HG02642 (cell line): ENCODE measurements around the gene UCP1.

Experiments used
- ATAC-seq: cut with Tn5 transposase; IDR thresholded peaks from one replicate; pipeline ENCODE4 v1.9.1; 2021; ENCODE audit warnings: mild to moderate bottlenecking; ENCODE audit not compliant: unreplicated experiment, poor library complexity

UCP1 gene, protein sequence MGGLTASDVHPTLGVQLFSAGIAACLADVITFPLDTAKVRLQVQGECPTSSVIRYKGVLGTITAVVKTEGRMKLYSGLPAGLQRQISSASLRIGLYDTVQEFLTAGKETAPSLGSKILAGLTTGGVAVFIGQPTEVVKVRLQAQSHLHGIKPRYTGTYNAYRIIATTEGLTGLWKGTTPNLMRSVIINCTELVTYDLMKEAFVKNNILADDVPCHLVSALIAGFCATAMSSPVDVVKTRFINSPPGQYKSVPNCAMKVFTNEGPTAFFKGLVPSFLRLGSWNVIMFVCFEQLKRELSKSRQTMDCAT

DNA sequence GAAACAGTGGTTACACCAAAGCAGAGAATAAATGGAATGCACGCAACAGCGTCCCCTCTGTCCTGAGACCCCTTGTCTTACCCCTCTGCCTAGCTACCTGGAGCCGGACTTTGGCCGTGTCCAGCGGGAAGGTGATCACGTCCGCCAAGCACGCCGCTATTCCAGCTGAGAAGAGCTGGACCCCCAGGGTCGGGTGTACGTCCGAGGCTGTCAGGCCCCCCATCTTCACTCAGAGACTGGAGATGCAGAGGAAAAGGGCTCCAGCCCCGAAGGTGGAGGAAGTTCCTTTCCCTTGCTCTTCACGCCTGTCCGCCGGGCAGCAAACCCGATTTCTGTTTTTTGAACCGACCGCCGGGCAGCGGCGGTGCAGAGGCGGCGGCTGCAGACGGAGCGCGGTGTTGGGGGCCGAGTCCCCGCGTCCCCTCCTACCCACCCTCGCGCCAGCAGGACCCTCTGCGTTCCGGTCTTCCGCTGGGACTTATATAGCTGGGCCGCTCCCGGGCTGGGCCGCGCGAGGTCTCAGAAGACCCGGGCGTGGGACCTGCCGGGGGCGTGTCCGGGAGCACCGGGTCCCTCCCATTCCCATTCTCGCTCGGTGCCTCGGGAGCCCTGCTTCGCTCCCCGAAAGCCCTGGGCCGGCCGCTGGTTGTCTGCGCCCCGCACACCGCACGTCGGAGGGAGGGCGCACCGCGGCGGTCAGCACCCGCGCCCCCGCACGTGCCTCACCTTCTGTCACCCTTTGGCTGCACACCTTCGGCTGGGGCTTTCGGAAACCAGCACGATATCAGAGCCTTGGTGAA, at the start of gene UCP1:
Gene UCP1 (minus strand): TSS at position 455 of the 800 bp plus-strand sequence. CDS start 232 bp downstream, at position 223.
- no peak for ATAC-seq

DNA sequence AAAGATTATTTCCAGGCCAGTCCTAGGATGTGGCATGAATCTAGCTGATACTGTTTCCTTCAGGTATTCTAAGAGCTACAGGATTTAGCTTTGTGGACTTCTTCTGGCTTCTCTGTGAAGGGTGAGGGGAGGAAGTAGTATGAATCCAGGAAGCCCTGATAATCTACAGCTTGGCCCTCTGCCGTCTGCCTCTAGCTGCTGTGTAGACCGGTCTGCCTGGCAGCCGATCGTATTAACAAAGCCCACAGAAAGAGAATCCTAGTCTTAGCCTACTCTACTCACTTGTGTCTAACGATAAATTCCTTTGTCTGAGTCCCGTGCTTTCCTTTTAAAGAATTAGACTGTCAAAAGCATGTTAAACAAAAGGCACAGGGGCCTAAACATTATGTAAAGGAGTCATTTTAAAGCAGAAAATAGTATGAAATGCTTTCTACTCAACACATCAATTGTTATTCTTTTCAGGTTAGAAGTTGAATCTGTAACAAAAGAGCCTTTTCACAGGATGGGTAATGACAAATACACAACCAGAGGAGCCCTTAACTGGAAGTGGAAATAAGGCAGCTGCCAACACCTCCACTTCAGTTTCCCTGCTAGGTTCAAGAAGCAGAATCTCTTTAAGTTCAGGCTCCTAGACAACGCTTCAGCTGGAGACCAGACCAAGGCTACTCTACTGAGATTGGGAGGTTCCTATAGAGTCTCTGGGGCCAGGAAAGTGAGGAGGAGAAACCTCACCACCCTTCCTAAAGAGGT, 48.9 kb upstream of the UCP1 start:
- no peak for ATAC-seq

DNA sequence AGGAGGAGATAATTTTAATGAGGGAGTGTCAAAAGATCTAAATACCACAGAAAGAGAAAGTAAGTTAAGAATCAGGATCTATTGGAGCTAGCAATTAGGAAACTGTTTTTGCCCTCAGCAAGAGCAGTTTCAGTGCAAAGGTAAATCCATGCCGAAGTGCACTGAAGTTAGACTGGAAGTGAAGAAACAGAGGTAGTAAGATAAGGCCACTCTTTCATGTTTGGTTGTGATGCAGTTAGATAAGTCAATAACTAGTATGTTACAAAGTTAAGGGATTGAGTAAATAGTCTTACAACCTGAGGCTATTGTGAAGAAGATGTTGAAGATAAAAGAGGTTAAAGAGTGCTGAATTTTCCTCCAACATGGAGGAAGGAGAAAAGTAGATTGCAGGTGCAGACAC, 46.7 kb upstream of the UCP1 start:
- no peak for ATAC-seq

DNA sequence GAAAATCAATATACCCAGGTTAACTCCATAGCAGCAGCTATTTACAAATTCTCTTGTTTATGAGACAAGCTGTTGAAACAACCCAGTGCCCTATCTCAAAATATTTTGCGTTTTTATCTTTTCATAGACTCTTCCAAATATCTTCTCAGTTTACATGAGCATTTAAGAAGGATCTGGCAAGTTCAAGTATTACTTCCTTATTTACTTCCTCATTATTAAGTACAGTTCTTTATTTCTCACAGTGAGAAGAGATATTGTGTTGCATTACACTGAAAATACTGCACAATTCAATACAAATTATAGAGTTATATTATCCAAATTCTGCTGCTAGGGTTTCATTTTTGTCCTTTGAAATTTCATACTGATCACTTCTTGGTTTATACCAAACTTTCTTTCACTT, 43.6 kb upstream of the UCP1 start:
- ATAC-seq = no peak

DNA sequence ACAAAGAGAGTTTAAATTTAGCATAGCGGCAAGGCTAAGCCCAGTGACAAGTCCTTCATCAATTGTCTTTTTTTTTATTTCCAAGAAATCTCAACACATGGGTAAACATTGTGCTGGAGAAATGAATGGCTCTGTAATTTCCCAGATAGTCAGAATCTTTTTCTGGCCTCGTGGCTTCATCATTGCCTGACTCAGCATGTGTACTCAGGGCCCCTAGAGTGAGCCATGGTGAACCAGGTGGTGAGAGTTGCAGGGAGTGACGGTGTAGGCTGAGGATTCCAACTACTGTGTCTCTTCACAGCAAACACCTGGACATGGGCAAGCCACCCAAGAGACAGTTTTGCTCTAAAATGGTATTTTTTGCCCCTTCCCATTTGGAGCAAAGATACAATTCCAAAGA, 43.1 kb upstream of the UCP1 start:
- no peak for ATAC-seq

DNA sequence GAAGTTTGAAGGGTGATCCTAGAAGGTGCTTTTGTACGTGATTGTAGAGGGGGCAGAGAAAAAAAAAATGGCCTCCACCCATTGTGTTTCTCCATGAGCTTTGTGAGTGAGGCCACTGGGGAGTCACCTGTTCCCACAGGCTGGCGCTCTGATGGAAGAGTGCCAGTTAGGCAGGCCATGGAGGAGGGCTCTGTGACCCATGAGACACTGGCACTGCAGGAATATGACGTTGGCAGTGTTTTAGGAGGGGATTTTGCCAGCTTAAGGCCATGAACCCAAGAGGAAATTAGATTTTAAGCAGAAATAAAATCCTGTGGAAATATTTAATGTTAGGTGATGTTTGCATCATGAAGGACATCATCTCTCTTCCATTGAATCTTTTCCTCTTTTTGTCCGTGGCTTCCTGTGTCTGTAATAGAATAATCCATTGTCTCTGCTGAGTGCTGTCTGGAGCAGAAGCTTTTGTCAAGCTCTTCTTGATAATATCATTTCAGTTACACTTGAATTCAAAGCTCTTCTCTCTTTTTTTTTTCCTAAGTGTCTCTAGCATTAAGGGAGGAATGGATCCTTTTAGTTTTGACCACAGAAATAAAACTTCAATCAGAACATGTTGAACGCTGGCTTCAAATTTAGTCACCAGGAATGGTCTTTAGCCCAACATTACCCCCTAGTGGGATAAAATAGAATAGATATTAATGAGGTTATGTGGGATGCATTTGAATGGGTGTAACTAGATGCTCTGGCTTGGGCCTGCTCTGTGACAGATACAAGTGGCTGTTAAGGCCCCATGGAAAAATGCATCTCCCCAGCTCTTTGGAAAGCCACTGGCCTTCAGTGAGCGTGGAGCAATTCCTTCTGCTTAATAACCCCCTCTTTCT, 41.0 kb upstream of the UCP1 start:
- peak; percentile 83 for ATAC-seq

DNA sequence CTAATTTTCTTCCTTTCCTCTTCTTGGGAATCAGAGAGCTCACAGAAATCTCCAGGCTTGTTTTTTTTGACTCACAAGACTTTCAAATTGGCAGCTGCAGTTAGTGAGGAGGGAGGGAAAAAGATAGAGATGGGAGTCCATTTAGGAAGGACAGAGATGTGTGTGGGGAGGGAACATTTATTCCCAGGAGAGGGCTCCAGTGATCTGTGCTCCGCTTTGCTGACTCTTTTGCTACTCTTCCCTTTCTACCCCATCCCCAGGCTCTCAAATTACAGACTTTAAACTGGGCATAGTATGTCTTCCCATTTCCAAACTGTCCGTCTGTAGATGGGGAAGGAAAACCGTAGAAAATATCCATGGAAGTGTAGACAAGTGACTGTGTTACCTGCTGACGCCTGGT, 39.1 kb upstream of the UCP1 start:
- no peak for ATAC-seq

DNA sequence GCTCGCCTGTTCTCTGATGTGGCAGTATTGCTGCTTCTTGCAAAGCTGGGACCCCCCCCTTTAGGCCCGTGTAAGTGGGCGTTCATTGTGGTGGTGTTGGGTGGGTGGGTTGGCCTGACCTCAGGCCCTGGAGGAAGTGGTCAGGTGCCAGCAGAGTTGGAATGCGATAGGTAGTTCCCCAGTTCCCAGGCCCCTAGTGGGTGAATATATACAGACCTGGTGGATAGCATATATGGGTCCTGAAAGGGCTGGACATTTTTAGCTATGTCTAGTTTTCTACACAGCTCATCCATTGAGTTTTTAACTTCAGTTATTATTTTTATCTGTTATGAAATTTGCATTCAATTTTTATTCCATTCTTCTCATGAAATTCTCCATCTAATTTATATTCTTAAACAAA, 35.8 kb upstream of the UCP1 start:
- ATAC-seq = no peak

DNA sequence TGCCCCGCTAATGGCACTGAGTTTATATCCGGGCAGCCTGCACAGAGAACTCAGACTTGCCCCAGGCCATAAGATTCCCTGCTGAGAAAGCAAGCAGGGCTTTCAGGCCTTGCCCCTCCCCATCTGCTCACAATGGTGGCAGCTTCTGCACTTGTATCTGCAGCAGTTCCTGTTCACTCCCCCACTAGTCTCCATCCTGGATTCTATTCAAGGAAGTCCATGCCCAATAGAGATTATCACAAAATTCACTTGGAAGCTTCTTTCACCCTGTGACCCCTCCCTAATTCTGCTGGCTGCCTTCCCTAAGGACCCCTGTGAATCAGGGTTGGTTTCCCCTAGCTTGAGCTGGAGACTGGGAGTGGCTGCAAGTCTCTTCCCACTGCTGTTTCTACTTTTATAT, 34.5 kb upstream of the UCP1 start:
- no peak for ATAC-seq

DNA sequence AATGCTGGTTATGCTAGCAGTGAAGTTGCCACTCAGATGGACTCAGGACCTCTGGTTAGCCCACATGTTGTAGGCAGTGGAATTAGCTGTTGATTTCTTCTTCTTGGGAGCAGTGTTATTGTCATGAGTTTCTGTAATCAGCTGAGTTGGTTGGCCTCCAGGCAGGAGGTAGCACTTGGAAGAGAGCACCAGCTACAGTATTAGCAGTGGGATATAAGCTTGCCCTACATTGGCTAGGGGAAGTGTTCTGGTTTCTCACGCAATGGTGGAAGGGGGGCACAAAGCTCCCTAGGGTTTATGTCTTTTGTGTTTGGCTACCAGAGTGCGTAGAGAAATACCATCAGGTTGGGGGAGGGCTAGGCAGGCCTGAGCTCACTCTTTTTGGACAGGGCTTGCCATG, 34.0 kb upstream of the UCP1 start:
- ATAC-seq = no peak

DNA sequence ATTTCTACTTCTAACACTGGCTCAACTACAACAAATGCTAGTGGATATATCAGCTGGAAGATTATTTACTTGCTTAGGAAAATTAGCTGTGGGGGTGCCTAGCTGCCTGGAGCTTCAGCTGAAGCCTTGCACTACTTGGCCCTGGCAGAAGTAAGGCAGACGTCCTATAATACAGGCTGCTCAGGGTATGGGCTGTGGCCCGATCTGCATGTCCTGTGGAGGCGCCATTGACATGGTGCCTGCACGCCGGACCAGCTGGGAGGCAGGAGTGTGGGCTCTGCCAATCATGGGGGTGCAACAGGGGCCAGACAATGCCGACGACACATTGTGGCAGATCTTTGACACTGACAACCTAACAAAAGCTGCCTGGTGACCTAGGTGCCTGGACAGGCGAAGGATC, 31.6 kb upstream of the UCP1 start:
- no peak for ATAC-seq

DNA sequence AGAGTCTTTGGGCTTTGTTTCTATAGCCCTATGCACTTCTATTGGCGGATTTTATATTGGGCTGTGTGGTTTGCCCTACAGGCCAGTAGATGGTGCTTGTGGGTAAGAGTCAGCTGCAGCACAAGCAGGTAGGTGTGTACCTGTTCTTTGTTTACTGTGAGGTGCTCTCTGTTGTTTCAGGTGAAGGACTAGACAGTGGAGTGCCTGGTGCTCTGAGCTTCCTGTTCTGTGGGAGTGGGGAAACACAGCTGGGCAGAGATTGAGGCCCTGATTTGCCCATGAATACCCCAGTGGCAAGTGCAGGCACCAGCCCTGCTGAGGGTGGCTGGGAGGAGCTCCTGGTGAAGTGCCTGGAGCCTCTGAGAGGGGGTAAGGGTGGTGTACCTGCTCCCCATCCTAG, 26.3 kb upstream of the UCP1 start:
- ATAC-seq = no peak

DNA sequence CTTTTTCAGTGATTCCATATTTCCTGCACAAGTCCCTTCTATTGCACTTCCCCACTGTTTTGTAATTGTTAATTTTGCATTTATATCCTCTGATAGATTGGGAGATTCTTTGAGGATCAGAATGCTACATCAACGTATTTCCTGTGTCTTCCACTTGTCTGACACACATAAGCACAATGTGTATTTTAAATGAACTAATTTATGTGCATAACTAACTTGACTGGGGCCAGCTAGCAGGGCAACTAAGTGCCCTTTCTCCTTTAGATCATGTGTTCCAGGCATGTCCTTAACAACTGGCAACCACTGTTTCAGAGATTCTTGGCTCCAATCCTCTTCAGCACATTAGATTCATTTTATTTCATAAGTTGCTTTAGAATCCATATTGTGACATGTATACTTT, 15.7 kb upstream of the UCP1 start:
- no peak for ATAC-seq

DNA sequence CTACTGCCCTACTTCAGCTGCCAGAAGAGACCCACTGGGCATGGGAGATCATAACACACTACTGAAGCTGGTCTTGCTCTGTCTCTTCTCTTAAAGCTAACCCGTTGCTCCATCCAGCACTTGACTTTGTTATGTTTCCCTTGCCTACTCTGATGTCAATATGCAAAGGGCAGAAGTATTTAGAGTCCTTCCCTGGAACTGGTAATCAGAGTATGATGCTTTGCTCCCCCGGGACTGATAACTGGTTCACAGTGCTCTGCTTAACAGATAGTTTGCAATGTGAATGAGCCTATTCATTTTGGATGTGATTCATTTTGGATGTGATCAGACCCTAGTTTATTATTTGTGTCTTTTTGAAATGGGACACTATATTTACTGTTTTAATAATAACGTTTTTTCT, 12.3 kb upstream of the UCP1 start:
- ATAC-seq = no peak

DNA sequence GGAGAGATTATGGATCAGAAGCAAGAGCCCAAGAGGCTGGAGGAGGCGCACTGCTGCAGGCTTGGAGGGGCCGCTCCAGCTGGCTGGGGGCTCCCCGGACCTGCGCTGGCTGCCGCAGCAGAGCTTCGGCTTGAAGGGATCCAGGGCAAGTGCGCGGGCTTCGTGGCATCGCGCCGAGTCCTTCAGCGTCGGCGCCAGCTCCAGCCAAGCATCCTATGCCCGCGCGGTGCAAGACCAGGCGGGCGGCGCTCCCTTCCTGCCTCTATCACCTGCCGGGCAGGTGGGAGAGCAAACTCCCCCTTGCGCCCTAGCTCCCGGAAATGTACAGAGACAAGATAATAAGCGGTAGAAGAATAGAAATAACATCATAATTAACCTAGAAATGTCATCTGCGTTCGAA, 10.5 kb upstream of the UCP1 start:
- ATAC-seq = no peak

DNA sequence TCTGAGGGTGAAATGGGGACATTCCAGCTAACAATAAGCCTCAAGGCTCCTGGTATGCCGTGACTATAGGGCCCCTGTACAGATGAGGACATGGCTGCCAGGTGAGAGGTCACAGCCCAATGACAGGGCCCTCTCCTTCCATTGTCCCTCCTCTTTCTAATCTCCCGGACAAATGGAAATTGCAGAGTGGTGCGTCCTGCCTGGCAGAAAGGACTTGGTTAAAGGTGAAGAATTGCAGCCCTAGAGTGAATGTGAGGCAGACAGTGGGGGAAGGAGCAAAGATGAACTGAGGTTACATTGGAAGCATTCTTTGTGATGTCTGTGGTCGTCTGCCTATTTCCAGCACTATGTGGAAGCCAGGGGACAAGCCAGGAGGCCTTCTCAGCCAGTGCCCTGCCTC, 6.7 kb upstream of the UCP1 start:
- no peak for ATAC-seq

DNA sequence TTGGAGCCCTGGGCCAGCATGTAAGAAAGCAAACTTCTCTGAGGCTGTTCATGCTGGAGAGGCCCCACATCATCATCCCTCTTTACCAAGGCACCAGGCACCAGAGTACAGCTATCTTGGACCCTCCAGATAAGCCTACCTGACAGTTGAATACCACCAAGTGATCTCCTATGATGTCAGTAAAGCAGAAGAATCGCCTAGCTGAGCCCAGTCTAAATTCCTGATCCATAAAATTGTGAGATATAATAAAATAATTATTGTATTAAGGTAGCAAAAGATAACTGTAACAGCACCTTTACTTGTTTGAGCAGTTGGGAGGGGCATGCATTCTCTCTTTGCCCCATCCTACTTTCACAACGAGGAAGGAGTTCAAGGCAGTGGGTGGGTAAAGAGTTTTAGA, 2.9 kb upstream of the UCP1 start:
- ATAC-seq = no peak

DNA sequence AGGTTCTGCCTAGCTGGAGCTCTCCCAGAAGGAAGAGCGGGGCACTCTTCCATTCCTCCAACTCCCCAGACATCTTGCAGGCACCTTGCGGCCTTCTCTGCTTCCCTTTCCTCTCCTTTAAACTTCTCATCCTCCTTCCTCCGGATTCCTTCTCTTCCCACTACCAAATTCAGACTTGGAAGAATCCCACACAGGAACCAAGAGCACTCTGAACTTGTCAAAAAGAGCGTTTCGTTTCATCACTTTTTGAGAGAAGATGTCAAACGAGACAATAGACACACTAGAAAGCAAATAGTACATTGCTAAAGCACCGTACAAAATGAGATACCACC, 512 bp upstream of the UCP1 start:
- ATAC-seq = no peak

DNA sequence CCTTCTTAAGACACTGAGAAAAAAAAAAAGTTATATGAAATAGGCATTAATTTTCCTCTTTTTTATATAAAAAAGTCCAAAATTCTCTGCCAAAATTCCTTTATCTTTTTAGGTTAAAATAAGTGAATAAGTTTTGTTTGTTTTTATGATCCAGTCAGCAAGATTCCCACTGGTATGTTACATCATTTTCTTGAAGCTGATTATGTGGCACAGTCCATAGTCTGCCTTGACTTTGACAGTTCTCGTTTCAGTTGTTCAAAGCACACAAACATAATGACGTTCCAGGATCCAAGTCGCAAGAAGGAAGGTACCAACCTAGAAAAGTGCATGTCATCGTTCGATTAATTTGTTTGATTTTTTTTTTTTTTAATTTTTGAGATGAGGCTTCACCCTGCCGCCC, 9.1 kb downstream of the UCP1 start:
- ATAC-seq = no peak

DNA sequence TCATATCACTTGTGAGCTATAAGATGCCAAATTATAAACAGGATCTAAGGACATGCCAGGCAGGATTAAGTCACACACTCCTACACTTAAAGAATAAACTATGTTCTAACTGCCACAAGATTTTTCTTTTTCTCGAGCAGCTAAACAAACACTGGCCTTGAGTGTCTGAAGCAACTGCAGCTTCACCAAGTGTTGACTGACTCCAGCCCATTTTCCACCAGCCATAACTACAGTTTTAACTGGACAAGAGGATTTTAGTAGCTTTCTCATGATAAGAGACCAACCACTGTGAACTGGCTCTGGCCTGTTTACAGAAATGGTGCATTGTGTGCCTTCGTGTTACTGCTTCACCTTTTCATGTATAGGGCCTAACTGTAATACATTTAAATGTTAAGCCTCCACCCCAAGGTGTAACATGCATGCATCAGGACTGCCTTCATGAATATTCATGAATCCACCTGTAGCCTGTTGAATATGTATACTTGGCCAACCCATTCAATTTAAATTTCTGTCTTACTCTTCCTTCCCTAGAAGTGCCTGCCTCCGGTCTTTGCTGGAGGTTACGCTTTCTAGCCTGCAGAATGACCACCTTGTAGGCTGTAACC, 10.8 kb downstream of the UCP1 start:
- no peak for ATAC-seq
